ENCODE data around the gene XRRA1. TPM values are rescaled to one million over a fixed set of nuclear protein-coding genes. Genes with fewer than 3 reads are reported as not detected.
"Not testable (repeated sequence)": the region's sequence is repeated elsewhere in the genome, so short reads cannot be mapped to it uniquely, and the experiment has no call there.

XRRA1 gene
- total and polyA plus RNA-seq, 12 donors = 1.8 to 22.8 (median 9.6) TPM

DNA sequence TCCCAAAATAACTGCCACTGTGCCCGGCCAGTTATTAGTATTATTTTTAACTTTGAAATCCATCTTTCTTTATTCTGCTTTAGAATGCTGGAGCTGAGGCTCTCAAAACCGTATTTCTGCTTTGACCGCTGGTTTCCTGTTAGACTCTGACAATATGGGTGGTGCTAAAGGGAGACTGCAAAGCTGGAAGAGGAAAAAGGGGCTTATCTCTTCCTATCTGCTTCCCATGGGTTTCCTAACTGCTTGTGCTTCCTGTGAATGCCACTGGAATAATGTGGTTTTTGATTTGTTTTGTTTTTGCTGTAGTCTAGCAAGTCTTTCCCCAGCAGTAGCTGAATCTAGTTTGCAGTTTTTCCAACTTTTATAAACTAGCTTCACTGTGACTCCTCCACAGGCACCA lies 43.6 kb downstream of the XRRA1 start:
- ATAC-seq (peak in 6 of 8 donors; percentile 27 to 75 (median 58)), DNase-seq (no peak)
- Histone ChIP-seq H3K27me3 (no peaks in the 10 kb centered on the region), H3K4me1 (peaks cover 0 to 39% (median 14%) of the 10 kb centered on the region in 9 donors), H3K27ac (peak overlapping the region in 9 of 10 donors; percentile 1 to 77 (median 59)), H3K36me3 (peaks cover 0 to 82% (median 8%) of the 10 kb centered on the region in 9 donors), H3K4me3 (peak overlapping the region in 2 of 10 donors; percentile 1 to 8), H3K9me3 (peaks cover 0 to 24% (median 17%) of the 10 kb centered on the region in 11 donors)
- TF ChIP-seq, protein P1, sequence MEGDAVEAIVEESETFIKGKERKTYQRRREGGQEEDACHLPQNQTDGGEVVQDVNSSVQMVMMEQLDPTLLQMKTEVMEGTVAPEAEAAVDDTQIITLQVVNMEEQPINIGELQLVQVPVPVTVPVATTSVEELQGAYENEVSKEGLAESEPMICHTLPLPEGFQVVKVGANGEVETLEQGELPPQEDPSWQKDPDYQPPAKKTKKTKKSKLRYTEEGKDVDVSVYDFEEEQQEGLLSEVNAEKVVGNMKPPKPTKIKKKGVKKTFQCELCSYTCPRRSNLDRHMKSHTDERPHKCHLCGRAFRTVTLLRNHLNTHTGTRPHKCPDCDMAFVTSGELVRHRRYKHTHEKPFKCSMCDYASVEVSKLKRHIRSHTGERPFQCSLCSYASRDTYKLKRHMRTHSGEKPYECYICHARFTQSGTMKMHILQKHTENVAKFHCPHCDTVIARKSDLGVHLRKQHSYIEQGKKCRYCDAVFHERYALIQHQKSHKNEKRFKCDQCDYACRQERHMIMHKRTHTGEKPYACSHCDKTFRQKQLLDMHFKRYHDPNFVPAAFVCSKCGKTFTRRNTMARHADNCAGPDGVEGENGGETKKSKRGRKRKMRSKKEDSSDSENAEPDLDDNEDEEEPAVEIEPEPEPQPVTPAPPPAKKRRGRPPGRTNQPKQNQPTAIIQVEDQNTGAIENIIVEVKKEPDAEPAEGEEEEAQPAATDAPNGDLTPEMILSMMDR (IDR thresholded peaks at IDR 0.05) = no peak
- 36% methylated on average over 3 of the region's 3 CpGs for WGBS, 2 donors
- intact Hi-C loops (cut with DNase I) = no loop called here

DNA sequence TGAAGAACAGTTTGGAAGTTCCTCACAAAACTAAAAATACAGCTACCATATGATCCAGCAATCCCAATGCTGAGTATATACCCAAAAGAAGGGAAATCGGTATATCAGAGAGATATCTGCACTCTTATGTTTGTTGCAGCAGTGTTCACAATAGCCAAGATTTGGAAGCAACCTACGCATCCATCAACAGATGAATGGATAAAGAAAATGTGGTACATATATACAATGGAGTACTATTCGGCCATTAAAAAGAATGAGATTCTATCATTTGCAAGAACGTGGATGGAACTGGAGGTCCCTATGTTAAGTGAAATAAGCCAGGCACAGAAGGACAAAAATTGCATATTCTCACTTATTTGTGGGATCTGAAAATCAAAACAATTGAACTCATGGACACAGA lies 46.5 kb downstream of the XRRA1 start:
- H3K36me3 ChIP-seq = peaks cover 0 to 58% (median 8%) of the 10 kb centered on the region in 9 donors
- no peak overlapping the region for H3K27ac ChIP-seq
- 98 to 99% methylated on average over 4 of the region's 4 CpGs for WGBS, 2 donors
- H3K4me1 ChIP-seq = peaks cover 0 to 21% (median 12%) of the 10 kb centered on the region in 9 donors
- ATAC-seq (no peak), DNase-seq (no peak)
- intact Hi-C loops (cut with DNase I) = no loop called here
- TF ChIP-seq, protein P1 (IDR thresholded peaks at IDR 0.05) = no peak
- H3K9me3 ChIP-seq = peaks cover 0 to 50% (median 18%) of the 10 kb centered on the region in 11 donors
- H3K27me3 ChIP-seq = no peaks in the 10 kb centered on the region
- no peak overlapping the region for H3K4me3 ChIP-seq

- no peak for DNase-seq
- TF ChIP-seq, protein P1 (IDR thresholded peaks at IDR 0.05) = no peak
- peak in 2 of 8 donors; percentile 35 to 53 for ATAC-seq
- WGBS, 2 donors = 89 to 90% methylated on average over 5 of the region's 5 CpGs
- Histone ChIP-seq H3K9me3 (peaks cover 0 to 54% (median 11%) of the 10 kb centered on the region in 11 donors), H3K27me3 (no peaks in the 10 kb centered on the region), H3K27ac (no peak overlapping the region), H3K4me3 (no peak overlapping the region), H3K4me1 (peaks cover 0 to 24% (median 8%) of the 10 kb centered on the region in 9 donors), H3K36me3 (peaks cover 0 to 29% (median 6%) of the 10 kb centered on the region in 9 donors)
- intact Hi-C loops (cut with DNase I) = no loop called here
These were observed 52.6 kb downstream of the XRRA1 start for GRCh38 chr11:74896311-74896710.

DNA sequence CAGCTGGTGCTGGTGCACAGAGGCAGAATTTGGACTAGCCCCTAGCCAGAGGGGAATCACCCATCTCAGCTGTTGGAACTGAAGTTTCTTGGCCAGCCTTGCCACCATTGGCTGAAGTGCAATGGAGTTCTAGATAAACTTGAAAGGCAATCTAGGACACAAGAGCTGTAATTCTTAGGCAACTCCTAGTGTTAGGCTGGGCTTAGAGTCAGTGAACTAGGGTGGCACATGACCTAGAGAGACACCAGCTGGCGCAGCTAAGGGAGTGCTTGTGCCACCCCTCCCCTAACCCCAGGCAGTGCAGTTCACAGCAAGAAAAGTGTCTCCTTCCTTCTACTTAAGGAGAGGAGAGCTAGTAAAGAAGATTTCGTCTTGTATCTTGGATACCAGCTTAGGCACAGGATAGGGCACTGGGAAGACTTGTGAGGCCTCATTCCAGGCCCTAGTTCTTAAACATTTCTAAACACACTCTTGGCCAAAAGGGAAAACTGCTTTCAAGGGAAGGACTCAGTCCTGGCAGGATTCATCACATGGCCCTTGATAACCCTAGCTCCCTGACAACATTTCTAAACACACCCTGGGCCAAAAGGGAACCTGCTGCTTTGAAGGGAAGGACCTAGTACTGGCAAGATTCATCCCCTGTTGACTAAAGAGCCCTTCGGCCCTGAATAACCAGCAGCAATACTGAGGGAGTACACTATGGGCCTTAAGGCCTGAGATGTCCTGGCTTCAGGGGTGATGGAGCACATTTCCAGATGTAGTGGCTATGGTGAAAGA lies 53.4 kb downstream of the XRRA1 start:
- ATAC-seq (peak; percentile 53 to 92 (median 68)), DNase-seq (no peak)
- Histone ChIP-seq H3K27me3 (no peaks in the 10 kb centered on the region), H3K27ac (peak overlapping the region in 1 of 10 donors; percentile 21), H3K4me1 (peaks cover 0 to 24% (median 8%) of the 10 kb centered on the region in 9 donors), H3K9me3 (peaks cover 0 to 46% (median 3%) of the 10 kb centered on the region in 11 donors), H3K36me3 (peaks cover 0 to 22% (median 3%) of the 10 kb centered on the region in 9 donors), H3K4me3 (no peak overlapping the region)
- WGBS, 2 donors = 70 to 73% methylated on average over 3 of the region's 3 CpGs
- intact Hi-C loops (cut with DNase I) = no loop called here
- TF ChIP-seq, protein P1 (IDR thresholded peaks at IDR 0.05) = no peak

GRCh38 chr11:74893015-74893414 lies 55.9 kb downstream of the XRRA1 start:
- H3K36me3 ChIP-seq = peaks cover 0 to 23% (median 4%) of the 10 kb centered on the region in 9 donors
- DNase-seq; ATAC-seq; H3K27ac ChIP-seq; intact Hi-C loops (cut with DNase I); H3K4me3 ChIP-seq; H3K27me3 ChIP-seq: not testable (repeated sequence)
- peaks cover 0 to 39% (median 0%) of the 10 kb centered on the region in 11 donors for H3K9me3 ChIP-seq
- peaks cover 0 to 24% (median 8%) of the 10 kb centered on the region in 9 donors for H3K4me1 ChIP-seq
